Measurements from ENCODE around the gene KLHL1. TPM values are rescaled to one million over a fixed set of nuclear protein-coding genes. Genes with fewer than 3 reads are reported as not detected.

KLHL1 gene
- polyA plus RNA-seq, 3 donors: not detected

- Histone ChIP-seq H2AFZ (ENCODE audit: insufficient read depth, low read depth, low read length, poor library complexity, severe bottlenecking) (no peak overlapping the region), H3K79me2 (ENCODE audit: insufficient read depth, low read length) (no peaks in the 10 kb centered on the region), H3K9me3 (replicated peaks in 1 of 2; ENCODE audit: control insufficient read depth in 1 of 2, insufficient read depth in 1 of 2, low read length in 2 of 2) (peaks cover 0 to 6% of the 10 kb centered on the region in 2 donors), H3K27me3 (ENCODE audit: control insufficient read depth in 2 of 2, insufficient read depth in 2 of 2, low read length in 2 of 2) (no peaks in the 10 kb centered on the region), H3K36me3 (replicated peaks in 1 of 2; ENCODE audit: control insufficient read depth in 1 of 2, insufficient read depth in 2 of 2, low read length in 2 of 2) (no peaks in the 10 kb centered on the region), H3K27ac (ENCODE audit: low read depth in 1 of 2, low read length in 2 of 2) (no peak overlapping the region), H3K4me1 (ENCODE audit: control insufficient read depth in 1 of 2, insufficient read depth in 2 of 2, low read length in 2 of 2) (no peaks in the 10 kb centered on the region), H3K4me2 (replicated peaks; ENCODE audit: extremely low read depth, low read length, poor library complexity, severe bottlenecking) (no peak overlapping the region), H4K20me1 (ENCODE audit: insufficient read depth, low read length) (no peaks in the 10 kb centered on the region), H3K9ac (ENCODE audit: insufficient read depth, low read length, poor library complexity, severe bottlenecking) (no peak overlapping the region), H3K4me3 (replicated peaks in 1 of 3; ENCODE audit: low read depth in 2 of 3, low read length in 3 of 3) (no peak overlapping the region)
- H3K27ac Mint-ChIP-seq: no peak overlapping the region
- no peak for TF ChIP-seq CTCF (IDR thresholded peaks at IDR 0.05)
- intact Hi-C loops (cut with micrococcal nuclease): no loop called here
- DNase-seq: no peak
- H3K4me1 Mint-ChIP-seq: no peaks in the 10 kb centered on the region
- H3K4me3 Mint-ChIP-seq: no peak overlapping the region
- no CpG with 5 or more reads among the region's 3 CpGs for WGBS (ENCODE audit: insufficient coverage)
- H3K36me3 Mint-ChIP-seq: no peaks in the 10 kb centered on the region
- no peaks in the 10 kb centered on the region for H3K27me3 Mint-ChIP-seq (ENCODE audit: low read depth in 3 of 3)
- H3K9me3 Mint-ChIP-seq: peaks cover 0 to 2% (median 0%) of the 10 kb centered on the region in 7 donors
Observed at GRCh38 chr13:69690999-69691398, 417.3 kb downstream of the KLHL1 start.

- H2AFZ ChIP-seq (ENCODE audit: insufficient read depth, low read depth, low read length, poor library complexity, severe bottlenecking): no peak overlapping the region
- no peaks in the 10 kb centered on the region for H4K20me1 ChIP-seq (ENCODE audit: insufficient read depth, low read length)
- no peak for DNase-seq
- H3K9me3 ChIP-seq (replicated peaks in 1 of 2; ENCODE audit: control insufficient read depth in 1 of 2, insufficient read depth in 1 of 2, low read length in 2 of 2): no peaks in the 10 kb centered on the region
- no peak for TF ChIP-seq CTCF (IDR thresholded peaks at IDR 0.05)
- no peaks in the 10 kb centered on the region for H3K4me1 ChIP-seq (ENCODE audit: control insufficient read depth in 1 of 2, insufficient read depth in 2 of 2, low read length in 2 of 2)
- no peak overlapping the region for H3K27ac Mint-ChIP-seq
- H3K9me3 Mint-ChIP-seq: peaks cover 0 to 7% (median 3%) of the 10 kb centered on the region in 7 donors
- intact Hi-C loops (cut with micrococcal nuclease): no loop called here
- H3K36me3 Mint-ChIP-seq: no peaks in the 10 kb centered on the region
- peaks cover 0 to 1% (median 0%) of the 10 kb centered on the region in 3 donors for H3K27me3 Mint-ChIP-seq (ENCODE audit: low read depth in 3 of 3)
- no peak overlapping the region for H3K27ac ChIP-seq (ENCODE audit: low read depth in 1 of 2, low read length in 2 of 2)
- no peaks in the 10 kb centered on the region for H3K27me3 ChIP-seq (ENCODE audit: control insufficient read depth in 2 of 2, insufficient read depth in 2 of 2, low read length in 2 of 2)
- no peaks in the 10 kb centered on the region for H3K4me1 Mint-ChIP-seq
- H3K79me2 ChIP-seq (ENCODE audit: insufficient read depth, low read length): no peaks in the 10 kb centered on the region
- H3K4me2 ChIP-seq (replicated peaks; ENCODE audit: extremely low read depth, low read length, poor library complexity, severe bottlenecking): no peak overlapping the region
- H3K4me3 Mint-ChIP-seq: no peak overlapping the region
- no peak overlapping the region for H3K4me3 ChIP-seq (replicated peaks in 1 of 3; ENCODE audit: low read depth in 2 of 3, low read length in 3 of 3)
- WGBS (ENCODE audit: insufficient coverage): 29% methylated on average over 2 of the region's 3 CpGs
- H3K9ac ChIP-seq (ENCODE audit: insufficient read depth, low read length, poor library complexity, severe bottlenecking): no peak overlapping the region
- no peaks in the 10 kb centered on the region for H3K36me3 ChIP-seq (replicated peaks in 1 of 2; ENCODE audit: control insufficient read depth in 1 of 2, insufficient read depth in 2 of 2, low read length in 2 of 2)
Observed at GRCh38 chr13:69683921-69684686, 424.1 kb downstream of the KLHL1 start.
